Fibroblast of pulmonary artery (primary cell): ENCODE data around the gene OR8A1.

Experiments
- DNase-seq: peaks from one replicate; pipeline ENCODE4 v3.0.0-alpha.2; 2010; ENCODE audit warnings: low read depth
- H3K4me3 ChIP-seq: replicated peaks from 2 replicates; pipeline ENCODE4 v1.5.1; 2011; ENCODE audit warnings: low read depth, mild to moderate bottlenecking, control low read depth, low read length, moderate library complexity
- TF ChIP-seq, protein P1 (sequence below): IDR thresholded peaks from 2 replicates; pipeline ENCODE4 v1.5.1; 2011; ENCODE audit warnings: mild to moderate bottlenecking, control low read depth, low read length, inconsistent platforms; ENCODE audit errors: missing control alignments

Gene OR8A1

GRCh38 chr11:124541204-124541603 is 28.6 kb upstream of the OR8A1 start:
- TF ChIP-seq, protein P1, sequence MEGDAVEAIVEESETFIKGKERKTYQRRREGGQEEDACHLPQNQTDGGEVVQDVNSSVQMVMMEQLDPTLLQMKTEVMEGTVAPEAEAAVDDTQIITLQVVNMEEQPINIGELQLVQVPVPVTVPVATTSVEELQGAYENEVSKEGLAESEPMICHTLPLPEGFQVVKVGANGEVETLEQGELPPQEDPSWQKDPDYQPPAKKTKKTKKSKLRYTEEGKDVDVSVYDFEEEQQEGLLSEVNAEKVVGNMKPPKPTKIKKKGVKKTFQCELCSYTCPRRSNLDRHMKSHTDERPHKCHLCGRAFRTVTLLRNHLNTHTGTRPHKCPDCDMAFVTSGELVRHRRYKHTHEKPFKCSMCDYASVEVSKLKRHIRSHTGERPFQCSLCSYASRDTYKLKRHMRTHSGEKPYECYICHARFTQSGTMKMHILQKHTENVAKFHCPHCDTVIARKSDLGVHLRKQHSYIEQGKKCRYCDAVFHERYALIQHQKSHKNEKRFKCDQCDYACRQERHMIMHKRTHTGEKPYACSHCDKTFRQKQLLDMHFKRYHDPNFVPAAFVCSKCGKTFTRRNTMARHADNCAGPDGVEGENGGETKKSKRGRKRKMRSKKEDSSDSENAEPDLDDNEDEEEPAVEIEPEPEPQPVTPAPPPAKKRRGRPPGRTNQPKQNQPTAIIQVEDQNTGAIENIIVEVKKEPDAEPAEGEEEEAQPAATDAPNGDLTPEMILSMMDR, result no peak
- no peak overlapping the region for H3K4me3 ChIP-seq
- DNase-seq, result no peak

DNA sequence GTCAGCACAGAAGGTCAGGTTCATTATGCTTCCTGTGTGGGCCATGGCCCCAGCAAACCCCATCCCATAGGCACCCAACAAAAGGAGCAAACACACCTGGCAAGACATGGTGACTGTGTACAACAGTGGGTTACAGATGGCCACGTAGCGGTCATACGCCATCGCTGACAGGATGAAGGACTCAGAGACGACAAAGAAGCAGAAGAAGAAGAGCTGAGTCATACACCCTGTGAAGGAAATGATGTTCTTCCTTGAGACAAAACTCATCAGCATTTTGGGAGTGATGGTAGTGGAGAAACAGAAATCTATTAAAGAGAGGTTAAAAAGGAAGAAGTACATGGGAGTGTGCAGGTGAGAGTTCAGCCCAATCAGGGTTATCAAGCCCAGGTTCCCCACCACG is 26.7 kb upstream of the OR8A1 start:
- H3K4me3 ChIP-seq, result no peak overlapping the region
- TF ChIP-seq, protein P1, result no peak
- no peak for DNase-seq

GRCh38 chr11:124543554-124543953 is 26.2 kb upstream of the OR8A1 start, which contains the start of gene OR8B12:
OR8B12 (minus strand) TSS chr11:124543654; CDS start chr11:124543654, 0 bp downstream.
- no peak for DNase-seq
- no peak within 1 kb of the TSS for H3K4me3 ChIP-seq
- TF ChIP-seq, protein P1, result no peak

GRCh38 chr11:124551189-124551588 is 18.6 kb upstream of the OR8A1 start:
- TF ChIP-seq, protein P1, result no peak
- H3K4me3 ChIP-seq, result no peak overlapping the region
- no peak for DNase-seq

DNA sequence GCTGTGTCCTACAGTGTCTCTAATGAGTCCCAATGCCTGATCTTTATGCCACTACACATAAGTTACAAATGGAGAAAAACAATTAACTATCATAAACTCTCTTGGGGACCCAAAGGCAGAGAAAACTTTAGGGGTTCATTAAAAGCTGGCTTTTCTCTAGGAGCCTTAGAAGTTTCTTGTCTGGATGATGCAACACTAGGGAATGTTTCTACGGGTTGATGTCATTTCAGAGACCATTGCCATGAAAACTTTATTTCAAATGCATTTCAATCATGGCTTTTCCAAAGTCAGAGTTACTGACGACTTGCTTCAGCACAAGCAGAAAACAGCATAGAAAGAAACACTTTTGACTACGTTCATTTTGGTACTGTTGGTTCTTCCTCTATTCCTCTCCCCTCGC is 17.8 kb upstream of the OR8A1 start:
- H3K4me3 ChIP-seq, result no peak overlapping the region
- no peak for DNase-seq
- TF ChIP-seq, protein P1, result no peak

GRCh38 chr11:124556828-124557227 is 13.0 kb upstream of the OR8A1 start:
- DNase-seq, result no peak
- no peak overlapping the region for H3K4me3 ChIP-seq
- TF ChIP-seq, protein P1, result no peak

GRCh38 chr11:124570160-124570559 is 363 bp downstream of the OR8A1 start:
- TF ChIP-seq, protein P1, result no peak
- DNase-seq, result no peak

More at GRCh38 chr11:124570160-124570559, 363 bp downstream of the OR8A1 start:
- no peak overlapping the region for H3K4me3 ChIP-seq
